Thyroid gland (tissue), 4 donors: Measurements from ENCODE around the gene FIBCD1. TPM values are rescaled to one million over a fixed set of nuclear protein-coding genes. Genes with fewer than 3 reads are reported as not detected.

Source experiments
- DNase-seq, 2 donors: peaks; one replicate each; pipeline ENCODE4 v3.0.0-alpha.2; 2019
- H3K27ac ChIP-seq, 3 donors: fragments of 200-600 bp; sonication (generic); 1 replicate in 2 of 3; 2 replicates in 1 of 3; pipeline ENCODE4 v1.5.1; 2016 to 2019; ENCODE audit warnings: mild to moderate bottlenecking in 1 of 3, moderate library complexity in 1 of 3
- H3K27me3 ChIP-seq: fragments of 200-600 bp; sonication (generic); one replicate; pipeline ENCODE4 v1.5.1; 2019
- H3K36me3 ChIP-seq, 2 donors: fragments of 200-600 bp; sonication (generic); one replicate each; pipeline ENCODE4 v1.5.1; 2016 to 2019
- H3K4me1 ChIP-seq, 2 donors: fragments of 200-600 bp; sonication (generic); one replicate each; pipeline ENCODE4 v1.5.1; 2017 to 2019
- H3K4me3 ChIP-seq, 3 donors: fragments of 200-600 bp; sonication (generic); replicated peaks in 1 of 3; 1 replicate in 2 of 3; 2 replicates in 1 of 3; pipeline ENCODE4 v1.5.1; 2016; ENCODE audit warnings: mild to moderate bottlenecking in 1 of 3
- H3K9me3 ChIP-seq: fragments of 200-600 bp; sonication (generic); one replicate; pipeline ENCODE4 v1.5.1; 2017
- POLR2A ChIP-seq, 2 donors: fragments of 450-650 bp; IDR thresholded peaks; one replicate each; pipeline ENCODE4 v1.6.1; 2017; ENCODE audit warnings: antibody characterized with exemption in 2 of 2, mild to moderate bottlenecking in 2 of 2, moderate library complexity in 1 of 2
- WGBS, 2 donors: methylation state at CpG; one replicate each; pipeline ENCODE4 v1.1.5; 2017; 5-methylcytosine and 5-hydroxymethylcytosine counted together
- intact Hi-C: fragments of 100-400 bp; cut with DNase I; formaldehyde crosslinking; loops from one replicate; pipeline ENCODE4 v1.15.1; 2023
- total RNA-seq, 4 donors: library from RNA; depleted of rRNA; stranded (reverse); fragments of >200 nt; gene quantifications; one replicate each; pipeline ENCODE4 v1.2.3, GENCODE V29; 2016
- TF ChIP-seq, protein P1 (sequence below), 6 experiments: fragments of 200-600 bp in 3 of 6; fragments of 450-650 bp in 3 of 6; sonication (generic) in 3 of 6; IDR thresholded peaks; one replicate each; pipeline ENCODE4 v1.5.1; 2016 to 2019; ENCODE audit warnings: antibody characterized with exemption in 6 of 6, mild to moderate bottlenecking in 2 of 6, inconsistent platforms in 1 of 6, moderate library complexity in 1 of 6

The FIBCD1 gene
- total RNA-seq, 4 donors from 2014 or later = 0.11 to 0.13 TPM; not detected in 2

- WGBS, 2 donors = 85 to 92% methylated on average over 24 of the region's 24 CpGs
- Histone ChIP-seq H3K36me3 (no peaks in the 10 kb centered on the region), H3K27me3 (no peaks in the 10 kb centered on the region), H3K4me3 (no peak overlapping the region), H3K27ac (no peak overlapping the region), H3K4me1 (no peaks in the 10 kb centered on the region), H3K9me3 (no peaks in the 10 kb centered on the region)
- no peak for DNase-seq
- intact Hi-C loops = no loop called here
- TF ChIP-seq, protein P1, sequence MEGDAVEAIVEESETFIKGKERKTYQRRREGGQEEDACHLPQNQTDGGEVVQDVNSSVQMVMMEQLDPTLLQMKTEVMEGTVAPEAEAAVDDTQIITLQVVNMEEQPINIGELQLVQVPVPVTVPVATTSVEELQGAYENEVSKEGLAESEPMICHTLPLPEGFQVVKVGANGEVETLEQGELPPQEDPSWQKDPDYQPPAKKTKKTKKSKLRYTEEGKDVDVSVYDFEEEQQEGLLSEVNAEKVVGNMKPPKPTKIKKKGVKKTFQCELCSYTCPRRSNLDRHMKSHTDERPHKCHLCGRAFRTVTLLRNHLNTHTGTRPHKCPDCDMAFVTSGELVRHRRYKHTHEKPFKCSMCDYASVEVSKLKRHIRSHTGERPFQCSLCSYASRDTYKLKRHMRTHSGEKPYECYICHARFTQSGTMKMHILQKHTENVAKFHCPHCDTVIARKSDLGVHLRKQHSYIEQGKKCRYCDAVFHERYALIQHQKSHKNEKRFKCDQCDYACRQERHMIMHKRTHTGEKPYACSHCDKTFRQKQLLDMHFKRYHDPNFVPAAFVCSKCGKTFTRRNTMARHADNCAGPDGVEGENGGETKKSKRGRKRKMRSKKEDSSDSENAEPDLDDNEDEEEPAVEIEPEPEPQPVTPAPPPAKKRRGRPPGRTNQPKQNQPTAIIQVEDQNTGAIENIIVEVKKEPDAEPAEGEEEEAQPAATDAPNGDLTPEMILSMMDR (IDR thresholded peaks at IDR 0.05) = no peak
- no peak for TF ChIP-seq POLR2A (IDR thresholded peaks at IDR 0.05)
Measured at GRCh38 chr9:130905125-130905901, 33.7 kb downstream of the FIBCD1 start.

DNA sequence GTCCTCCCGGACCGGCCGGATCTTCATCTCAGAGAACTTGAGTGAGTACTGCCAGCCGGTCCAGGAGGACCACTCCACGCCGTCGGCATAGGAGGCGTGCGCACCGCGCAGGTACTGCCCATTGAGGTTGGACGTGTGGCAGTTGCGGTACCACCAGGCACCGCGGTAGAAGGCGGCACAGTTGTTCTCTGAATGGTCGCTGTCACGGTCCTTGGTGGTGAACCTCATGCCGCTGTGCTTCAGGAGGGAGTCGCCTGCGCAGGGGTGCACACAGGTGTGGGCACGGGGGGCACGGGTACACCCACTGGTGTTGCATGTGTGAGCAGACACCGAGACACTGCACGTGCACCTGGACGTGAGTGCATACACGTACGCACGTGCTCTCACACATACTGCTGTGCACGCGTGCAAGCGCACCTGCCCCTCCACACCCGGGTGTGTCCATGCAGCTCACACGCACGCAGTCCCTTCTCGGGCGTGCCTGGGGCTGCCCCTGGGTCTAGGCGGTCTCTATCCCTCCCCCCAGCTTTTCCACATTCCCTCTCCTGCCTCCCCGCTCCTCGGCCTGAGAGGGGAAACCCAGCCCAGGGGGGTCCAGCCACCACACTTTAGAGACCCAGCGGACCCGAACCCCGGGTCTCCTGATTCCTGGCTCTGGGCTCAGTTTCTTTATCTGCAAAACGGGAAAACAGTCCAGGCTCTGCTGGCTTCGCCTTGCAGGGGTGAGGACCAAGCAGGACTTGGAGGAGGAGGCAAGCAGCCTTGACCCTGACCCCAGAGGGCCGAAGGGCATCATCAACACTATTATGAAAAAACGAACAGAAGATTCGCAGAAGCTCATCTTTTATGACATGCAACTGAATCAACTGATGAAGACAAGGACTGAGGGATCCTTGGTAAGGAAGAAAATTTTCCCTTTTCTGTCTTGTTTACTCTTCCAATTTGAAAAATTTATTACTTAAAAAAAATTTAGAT is 34.7 kb downstream of the FIBCD1 start:
- DNase-seq = no peak
- 87 to 90% methylated on average over 38 to 48 of the region's 48 CpGs for WGBS, 2 donors
- no peaks in the 10 kb centered on the region for H3K27me3 ChIP-seq

DNA sequence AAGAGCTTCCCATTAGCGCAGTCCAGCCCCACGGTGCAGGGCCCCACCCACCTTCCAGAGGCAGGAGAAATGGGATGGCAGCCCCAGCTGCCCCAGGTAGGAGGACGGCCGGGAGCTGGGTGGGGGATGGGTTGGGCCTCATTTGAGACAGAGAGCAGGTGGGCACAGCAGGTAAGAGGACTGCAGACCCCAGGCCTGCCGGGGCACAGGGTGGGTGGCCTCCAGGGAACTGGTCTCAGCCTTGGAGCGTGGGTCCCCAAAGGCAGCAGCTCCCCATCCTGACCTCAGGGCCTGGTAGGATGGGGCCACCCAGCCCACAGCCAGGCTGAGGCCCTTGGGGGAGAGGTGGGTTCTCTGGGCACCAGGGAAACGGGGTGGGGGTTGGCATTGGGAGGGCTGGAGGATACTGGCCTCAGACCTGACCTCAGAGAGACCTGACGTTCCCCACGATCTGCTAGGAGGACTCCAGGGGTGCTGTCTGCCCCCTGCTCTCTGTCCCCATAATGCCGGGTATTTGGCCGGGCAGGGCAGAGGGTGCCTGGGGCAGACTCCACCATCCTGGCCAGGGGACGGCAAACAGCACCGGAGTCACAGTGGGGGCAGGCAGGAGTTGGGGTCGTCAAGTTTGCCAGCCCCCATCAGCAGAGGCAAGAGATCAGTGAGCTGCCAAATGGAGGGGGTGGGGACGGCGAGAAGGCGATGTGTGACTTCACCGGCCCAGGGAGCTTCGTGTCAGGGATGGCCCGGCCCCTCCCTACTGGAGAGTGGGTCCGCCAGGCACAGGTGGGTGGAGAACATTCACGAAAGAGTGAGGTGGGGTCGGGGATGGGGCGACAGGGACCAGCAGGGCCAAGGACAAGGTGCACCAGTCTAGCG is 35.6 kb downstream of the FIBCD1 start:
- H3K27ac ChIP-seq = no peak overlapping the region
- no peak for TF ChIP-seq POLR2A (IDR thresholded peaks at IDR 0.05)
- TF ChIP-seq, protein P1 (IDR thresholded peaks at IDR 0.05) = no peak
- no peaks in the 10 kb centered on the region for H3K9me3 ChIP-seq
- DNase-seq = no peak
- H3K4me1 ChIP-seq = peaks cover 0 to under 1% of the 10 kb centered on the region in 2 donors
- H3K4me3 ChIP-seq = no peak overlapping the region
- H3K27me3 ChIP-seq = no peaks in the 10 kb centered on the region
- no peaks in the 10 kb centered on the region for H3K36me3 ChIP-seq
- WGBS, 2 donors = 68 to 77% methylated on average over 16 to 19 of the region's 25 CpGs
- intact Hi-C loops = no loop called here

More for the DNA sequence above, 34.7 kb downstream of the FIBCD1 start:
- intact Hi-C loops = no loop called here
- Histone ChIP-seq H3K4me3 (no peak overlapping the region), H3K9me3 (no peaks in the 10 kb centered on the region), H3K4me1 (no peaks in the 10 kb centered on the region), H3K36me3 (no peaks in the 10 kb centered on the region), H3K27ac (no peak overlapping the region)
- TF ChIP-seq, protein P1 (IDR thresholded peaks at IDR 0.05) = no peak
- no peak for TF ChIP-seq POLR2A (IDR thresholded peaks at IDR 0.05)

DNA sequence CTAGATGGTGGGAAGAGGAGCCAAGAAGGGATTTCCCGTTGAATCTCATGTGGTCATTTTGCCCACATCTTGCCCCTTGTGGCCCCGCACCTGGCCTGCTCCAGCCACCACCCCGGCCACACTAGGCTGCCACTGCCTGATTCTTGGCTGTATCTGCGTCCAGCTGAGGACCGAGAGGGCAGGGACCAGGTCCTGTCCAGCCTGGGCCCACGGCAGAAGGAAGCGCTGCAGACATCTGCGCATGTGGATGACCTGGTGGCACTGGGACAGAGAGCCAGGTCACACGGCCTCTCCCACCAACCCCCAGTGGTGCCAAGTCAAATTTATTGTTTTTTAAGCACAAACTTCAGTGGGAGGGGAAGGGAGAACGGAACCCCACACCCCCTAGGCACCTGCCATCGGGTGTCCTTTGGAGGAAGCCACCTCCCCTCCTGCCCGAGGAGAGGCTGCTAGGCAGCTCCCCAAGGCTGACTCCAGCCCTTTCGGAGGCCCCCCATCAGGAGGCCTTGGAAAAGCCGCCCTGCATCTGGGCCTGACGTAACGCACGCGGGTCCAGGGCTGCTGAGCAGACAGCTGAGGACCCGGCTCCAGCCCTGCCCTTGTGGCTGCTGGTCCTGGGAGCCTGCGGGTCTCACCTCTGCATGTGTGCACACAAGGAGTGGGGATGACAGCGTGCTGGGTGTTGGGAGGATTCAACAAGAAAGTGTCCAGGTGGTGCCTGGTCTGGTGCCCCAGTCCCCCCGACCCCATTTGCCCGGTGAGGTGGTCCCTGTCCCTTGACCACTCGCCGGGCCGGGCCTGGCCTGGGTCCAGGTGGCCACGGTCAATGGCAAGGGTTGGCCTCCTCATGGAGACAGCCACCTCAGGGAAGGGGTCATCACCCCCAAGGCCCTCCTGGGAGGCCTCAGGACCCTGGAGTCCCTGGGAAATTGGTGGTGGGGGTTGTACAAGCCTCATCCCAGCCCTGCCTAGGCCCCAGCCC is 36.6 kb downstream of the FIBCD1 start:
- Histone ChIP-seq H3K4me1 (peaks cover 0 to 8% of the 10 kb centered on the region in 2 donors), H3K36me3 (no peaks in the 10 kb centered on the region), H3K27ac (no peak overlapping the region), H3K9me3 (no peaks in the 10 kb centered on the region), H3K27me3 (no peaks in the 10 kb centered on the region), H3K4me3 (no peak overlapping the region)
- DNase-seq = no peak
- intact Hi-C loops = no loop called here
- 79 to 80% methylated on average over 16 to 22 of the region's 27 CpGs for WGBS, 2 donors
- no peak for TF ChIP-seq POLR2A (IDR thresholded peaks at IDR 0.05)
- TF ChIP-seq, protein P1 (IDR thresholded peaks at IDR 0.05) = no peak
